HG03108 (cell line): Measurements from ENCODE around the gene ATF6.

Source experiments
- ATAC-seq: cut with Tn5 transposase; IDR thresholded peaks from one replicate; pipeline ENCODE4 v1.9.1; 2021; ENCODE audit warnings: moderate library complexity; ENCODE audit not compliant: unreplicated experiment

ATF6 gene

DNA sequence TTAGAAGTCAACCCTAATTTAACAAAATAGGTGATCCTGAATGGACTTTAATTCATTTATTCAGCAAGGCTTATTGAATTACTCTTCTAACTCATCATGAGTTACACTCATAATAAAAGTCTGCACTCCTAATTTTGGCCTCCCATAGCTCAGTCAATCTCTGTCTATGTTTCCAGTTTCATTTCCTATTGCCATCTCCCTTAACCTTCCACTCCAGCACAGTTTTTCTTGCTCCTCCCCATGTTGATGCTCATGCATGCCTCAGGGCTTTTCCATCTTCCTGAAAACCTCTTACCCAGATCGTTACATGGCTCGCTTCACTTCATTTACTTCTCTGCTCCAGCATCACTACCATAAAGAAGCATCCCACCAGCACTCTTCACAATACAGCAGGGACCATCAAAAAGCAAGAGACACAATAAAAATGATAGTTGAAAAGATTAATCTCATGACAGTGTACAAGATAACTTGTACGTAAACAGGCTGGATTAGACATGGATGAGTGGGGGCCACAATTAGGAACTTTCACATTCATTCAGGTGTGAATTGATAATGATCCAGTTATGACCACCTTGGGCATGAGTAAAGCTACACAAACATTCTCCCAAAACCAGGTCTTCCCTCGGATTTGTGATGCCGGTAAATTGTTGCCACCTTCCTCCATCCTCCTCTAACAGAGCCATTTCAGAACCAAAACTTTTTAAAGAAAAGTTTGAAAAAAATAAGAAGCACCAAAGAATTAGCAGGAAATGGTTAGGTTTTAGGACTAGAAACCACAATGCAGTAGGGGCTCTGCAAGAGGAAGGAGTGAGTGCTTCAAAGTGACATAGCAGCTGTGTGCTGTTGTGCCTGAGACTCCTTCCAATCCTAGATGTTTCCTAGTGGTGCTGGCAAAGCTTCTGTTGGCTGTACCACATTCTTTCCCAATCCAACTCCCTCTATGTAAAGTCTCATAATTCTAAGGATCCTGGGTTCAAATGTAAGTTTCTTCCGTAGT lies 167.8 kb downstream of the ATF6 start:
- ATAC-seq, result peak; percentile 67

DNA sequence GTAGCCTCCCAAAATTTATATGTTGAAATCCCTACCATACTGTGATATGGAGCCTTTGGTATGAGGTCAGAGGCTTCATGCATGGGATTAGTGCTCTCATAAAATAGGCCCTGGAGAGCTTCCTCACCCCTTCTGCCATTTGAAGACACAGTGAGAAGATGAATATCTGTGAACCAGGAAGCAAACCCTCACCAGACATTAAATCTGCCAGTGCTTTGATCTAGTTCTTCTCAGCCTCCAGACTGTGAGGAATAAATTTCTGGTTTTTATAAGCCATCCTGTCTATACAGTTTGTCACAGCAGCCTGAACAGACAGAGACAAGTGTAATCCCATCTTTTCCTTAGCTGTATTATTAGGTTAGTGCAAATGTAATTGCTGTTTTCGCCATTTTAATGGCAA lies 169.1 kb downstream of the ATF6 start:
- no peak for ATAC-seq

DNA sequence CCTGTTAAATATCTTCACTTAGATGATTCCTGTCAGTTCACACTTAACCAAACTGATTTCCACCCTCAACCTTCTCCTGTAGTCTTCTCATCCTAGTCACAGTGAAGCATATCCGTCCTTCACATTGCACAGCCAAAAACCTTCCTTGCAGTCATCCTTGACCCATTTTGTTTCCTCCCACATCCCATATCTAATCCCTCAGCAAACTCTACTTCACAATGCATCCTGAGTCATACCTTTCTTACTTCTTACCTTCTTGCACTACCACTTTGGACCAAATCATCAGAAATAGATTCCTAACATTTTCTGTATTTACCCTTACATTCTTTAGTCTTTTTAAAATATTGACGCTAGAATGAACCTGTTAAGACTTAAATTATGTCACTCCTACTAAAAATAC lies 170.7 kb downstream of the ATF6 start:
- no peak for ATAC-seq

DNA sequence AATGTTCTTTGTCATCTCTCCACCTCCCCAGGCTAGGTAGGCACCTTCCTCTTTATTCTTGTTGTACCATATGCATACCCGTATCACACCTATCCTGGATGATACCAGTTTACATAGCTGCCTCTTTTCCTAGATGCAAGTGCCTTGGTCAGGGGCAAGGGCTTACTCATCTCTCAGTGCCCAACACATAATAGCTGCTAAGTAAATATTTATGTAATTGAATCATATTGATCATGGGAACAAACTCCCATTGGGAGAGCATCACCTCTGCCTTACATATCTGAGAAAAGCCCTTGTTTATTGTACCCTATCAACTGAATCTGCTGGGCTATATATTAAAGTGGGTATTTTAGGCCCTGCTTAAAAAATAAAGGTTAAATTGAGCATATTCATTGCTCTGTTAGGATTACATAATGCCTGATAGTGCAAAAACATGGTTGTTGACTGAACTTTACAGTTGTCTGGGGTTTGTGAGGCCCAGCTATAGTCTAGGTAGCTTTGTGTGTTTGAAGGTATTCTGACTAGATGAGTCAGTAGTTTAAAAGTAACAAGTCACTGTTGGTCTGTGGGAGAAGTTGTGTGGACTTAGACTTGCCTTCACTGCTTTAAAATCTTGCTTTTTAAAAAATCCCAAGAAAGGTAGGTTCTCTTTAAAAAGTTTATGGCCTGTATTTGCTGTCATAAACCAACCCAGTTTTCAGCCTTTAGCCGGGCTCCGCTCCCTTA lies 174.9 kb downstream of the ATF6 start:
- no peak for ATAC-seq

DNA sequence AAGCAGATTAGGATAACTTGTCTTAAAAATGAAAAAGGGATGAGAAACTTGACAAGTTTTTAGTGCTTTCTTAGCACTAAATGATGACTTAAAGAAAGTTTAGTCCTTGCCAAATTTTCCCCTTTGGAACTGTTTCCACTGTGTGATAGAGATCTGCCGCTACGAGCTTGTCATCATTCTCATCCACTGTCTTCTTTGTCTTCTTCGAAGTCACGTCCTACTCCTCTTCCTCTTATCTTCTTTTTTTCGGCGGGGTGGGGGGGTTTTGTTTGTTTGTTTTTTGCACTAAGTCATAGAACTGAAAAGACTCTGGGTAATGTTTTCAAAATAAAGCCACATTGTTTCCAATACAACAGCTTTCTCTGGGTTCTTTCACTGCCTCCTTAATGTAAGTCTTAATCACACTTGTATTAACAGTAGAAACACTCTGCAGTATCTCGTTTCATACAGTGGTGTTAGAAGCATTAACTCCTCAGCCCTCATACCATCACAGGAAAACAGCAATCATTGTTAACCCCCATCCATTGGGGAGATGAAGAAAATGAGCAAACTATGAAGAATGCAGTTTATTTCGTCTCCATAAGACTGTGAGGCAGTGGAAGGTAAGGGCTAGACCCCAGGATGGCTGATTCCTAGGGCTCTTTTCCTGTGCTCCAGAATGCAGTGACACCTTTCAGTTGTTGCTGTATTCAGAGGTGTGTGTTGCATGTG lies 175.8 kb downstream of the ATF6 start:
- no peak for ATAC-seq

DNA sequence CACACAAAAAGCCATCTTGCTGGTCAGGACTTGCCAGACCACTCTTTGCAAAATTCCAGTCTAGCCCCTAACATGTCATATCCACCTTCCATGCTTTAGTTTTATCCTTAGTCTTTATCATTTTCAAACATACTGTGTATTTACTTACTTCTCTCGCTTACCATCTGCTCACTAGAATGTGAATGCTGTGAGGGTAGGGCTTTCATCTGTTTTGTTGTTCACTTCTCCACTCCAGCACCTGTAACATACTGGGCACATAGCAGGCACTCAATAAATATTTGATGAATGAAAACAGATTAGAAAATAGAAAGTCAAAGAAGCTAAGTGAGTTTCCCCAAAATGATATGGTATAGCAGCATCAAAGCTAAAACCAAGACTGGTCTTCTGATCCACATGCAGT lies 177.6 kb downstream of the ATF6 start:
- ATAC-seq, result no peak

DNA sequence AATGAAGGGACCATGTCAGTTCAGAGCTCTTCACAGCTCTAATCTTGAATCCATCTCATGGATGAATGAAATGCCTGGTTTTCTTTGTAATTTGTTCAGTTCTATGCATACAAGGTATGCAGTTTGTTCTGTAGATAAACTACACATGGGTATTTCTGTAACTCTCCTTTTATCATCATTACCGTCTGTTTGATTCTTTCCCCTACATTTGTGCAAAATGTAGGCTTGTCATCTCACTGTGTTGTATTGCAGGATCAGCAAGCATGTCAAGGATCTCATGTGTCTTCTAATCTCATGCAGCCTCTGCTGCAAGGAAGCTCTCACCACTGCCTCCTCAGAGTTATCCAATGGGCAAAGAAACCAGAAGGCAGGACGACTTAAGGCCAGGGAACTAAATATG lies 178.3 kb downstream of the ATF6 start:
- ATAC-seq, result no peak

DNA sequence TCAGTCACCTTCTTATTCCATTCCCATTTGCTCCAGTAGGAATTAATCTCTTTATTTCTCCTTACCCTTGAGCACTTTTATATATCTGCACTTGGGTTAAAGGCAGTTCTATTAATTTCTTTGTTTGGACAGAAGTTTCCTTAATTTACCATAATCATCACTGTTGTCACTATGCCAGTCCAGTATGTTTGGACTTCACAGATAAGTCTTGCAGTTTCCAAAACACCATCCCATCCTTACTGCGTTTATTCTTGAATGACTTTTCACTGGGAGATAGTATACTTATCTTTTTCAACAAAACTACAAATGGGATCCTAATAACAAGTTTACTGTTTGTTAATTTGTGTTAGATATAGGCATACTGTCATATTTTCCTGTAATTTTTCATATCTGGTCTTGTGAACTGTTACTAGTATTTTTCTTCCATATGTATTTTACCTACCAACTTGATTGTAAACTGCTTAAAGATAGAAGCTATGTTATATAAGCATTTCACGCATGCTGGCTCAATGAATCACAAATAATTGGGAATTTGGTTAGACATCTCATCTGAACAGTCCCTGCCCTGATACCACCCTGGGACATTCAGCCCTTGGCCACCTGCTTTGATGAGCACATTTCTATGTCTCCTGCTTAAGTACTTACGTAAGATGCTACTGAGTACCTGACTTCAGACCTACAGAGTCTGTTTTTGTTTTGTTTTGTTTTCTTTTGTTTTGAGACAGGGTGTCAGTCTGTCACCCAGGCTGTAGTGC lies 179.4 kb downstream of the ATF6 start:
- no peak for ATAC-seq

DNA sequence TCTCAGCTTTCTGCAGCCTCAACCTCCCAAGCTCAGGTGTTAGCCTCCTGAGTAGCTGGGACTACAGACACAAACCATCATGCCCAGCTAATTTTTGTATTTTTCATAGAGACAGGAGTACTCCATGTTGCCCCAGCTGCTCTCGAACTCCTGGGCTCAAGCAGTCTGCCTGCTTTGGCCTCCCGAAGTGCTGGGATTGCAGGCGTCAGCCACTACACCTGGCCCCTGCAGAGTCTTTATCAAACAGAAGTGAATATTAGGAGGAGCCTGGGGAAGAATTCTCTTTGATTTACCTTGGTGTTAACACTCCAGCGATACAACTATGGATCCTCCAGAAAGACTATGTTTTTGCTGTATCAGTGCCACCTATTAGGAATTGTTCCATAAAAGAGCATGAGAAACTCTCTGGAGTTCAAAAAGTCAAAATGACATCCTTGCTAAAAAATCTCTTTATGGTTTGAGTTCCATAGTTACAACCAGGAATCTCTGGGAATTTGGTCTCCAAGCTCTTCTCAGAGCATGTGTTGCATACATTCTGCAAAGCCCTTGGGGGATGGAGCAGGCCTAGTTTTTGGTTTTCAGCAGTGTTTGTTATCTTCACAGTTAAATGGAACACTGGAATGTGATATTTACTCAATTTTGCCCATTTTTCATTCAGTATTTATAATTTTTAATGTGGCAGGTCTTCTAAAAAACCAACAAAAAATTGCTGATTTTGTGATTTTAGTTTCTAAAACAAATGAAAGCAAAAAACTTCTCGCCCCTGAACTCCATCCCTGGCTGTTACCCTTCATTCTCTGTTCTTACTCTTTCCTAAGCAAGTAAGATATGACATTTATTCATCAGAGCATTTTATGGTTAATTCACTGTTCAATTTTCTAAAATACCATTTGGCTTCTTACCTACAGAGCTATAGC lies 180.2 kb downstream of the ATF6 start:
- ATAC-seq, result no peak

DNA sequence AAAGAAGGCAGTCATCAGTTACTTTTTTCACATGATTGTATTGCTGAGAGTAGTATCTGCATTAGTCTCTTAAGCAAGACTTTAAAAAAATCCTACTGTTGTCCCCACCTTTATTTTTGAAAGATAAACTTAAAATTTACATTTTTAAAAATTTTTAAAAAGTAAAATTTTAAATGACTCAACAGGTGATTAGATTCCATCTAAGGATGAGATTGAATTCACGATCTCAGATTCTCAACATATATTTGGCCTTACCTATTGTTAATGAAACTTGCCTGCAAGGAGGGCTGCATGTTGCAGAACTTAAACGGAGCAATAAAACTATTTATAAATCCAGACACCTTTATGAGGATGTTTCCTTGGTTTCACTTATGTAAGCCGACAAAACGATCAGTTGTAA lies 182.3 kb downstream of the ATF6 start:
- no peak for ATAC-seq

DNA sequence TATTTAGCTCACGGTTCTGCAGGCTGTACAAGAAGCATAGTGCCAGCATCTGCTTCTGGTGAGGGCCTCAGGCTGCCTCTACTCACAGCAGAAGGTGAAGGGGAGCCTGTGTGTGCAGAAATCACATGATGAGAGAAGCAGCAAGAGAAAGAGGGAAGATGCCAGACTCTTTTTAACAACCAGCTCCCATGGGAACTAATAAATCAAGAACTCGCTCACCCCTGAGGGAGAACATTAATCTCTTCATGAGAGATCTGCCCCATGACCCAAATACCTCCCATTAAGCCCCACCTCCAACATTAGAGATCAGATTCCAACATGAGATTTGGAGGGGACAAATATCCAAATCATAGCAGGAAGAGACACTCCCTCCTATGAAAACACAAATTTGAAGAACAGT lies 183.4 kb downstream of the ATF6 start:
- ATAC-seq, result no peak

DNA sequence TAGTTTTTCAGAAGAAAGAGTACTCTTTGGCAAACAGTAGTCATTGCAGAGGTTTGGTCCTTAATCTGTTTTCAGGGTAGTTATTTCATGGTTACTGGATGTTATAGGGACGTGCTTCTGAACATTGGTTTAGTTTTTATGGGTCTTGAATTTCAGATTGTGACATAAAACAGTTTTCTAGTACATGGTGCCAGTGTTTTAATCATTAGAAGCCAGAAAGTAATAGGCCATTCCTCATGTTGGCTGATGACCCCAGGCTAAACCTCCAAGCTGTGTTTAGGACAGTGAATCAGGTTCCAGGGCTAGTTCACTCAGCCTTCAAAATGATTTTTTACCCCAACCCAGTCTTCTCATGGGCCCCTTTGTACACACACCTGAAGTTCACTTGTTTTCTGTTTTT lies 184.3 kb downstream of the ATF6 start:
- no peak for ATAC-seq

DNA sequence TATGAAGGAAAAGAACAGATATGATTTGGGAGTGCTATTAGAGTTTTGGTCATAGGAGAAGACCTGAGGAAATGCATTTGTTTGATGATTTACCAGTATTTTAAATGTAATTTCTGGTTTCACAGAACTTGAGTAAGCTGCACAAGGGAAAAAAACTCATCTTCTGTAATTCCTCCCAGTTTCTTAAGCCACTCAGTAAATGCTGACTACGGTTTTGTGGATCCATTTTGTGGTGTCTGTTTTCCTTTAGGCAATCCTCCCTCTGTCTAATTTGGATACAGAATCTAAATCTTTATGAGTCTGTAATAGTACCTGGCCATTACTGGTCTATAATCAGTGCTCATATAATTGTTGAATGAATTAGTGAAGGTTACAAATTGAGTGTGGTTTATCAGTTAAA lies 185.5 kb downstream of the ATF6 start:
- no peak for ATAC-seq

DNA sequence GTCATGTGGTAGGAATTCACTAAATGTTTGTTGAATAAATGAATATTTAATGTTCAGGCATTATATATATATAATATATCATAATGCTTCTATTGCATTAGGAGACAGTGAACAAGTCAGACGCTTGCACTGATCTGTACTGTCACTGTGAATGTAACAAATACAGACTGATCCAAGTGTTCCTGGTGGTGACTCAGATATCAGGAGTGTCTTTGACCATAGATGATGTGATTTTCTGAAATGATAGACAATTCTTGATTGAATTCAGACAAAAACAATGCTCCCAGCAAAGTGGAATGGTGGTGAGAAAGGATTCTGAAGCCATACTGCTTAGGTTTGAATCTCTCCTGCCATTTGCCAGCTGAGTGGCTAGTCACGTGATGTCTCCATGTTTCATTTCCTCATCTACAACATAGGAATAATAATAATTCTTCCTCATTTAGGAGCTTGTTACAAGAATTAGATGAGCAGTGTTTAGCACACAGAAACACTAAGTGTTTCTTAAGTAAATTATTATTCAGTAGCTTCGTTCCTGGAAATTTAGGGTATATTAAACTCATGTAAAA lies 186.6 kb downstream of the ATF6 start:
- ATAC-seq, result no peak

DNA sequence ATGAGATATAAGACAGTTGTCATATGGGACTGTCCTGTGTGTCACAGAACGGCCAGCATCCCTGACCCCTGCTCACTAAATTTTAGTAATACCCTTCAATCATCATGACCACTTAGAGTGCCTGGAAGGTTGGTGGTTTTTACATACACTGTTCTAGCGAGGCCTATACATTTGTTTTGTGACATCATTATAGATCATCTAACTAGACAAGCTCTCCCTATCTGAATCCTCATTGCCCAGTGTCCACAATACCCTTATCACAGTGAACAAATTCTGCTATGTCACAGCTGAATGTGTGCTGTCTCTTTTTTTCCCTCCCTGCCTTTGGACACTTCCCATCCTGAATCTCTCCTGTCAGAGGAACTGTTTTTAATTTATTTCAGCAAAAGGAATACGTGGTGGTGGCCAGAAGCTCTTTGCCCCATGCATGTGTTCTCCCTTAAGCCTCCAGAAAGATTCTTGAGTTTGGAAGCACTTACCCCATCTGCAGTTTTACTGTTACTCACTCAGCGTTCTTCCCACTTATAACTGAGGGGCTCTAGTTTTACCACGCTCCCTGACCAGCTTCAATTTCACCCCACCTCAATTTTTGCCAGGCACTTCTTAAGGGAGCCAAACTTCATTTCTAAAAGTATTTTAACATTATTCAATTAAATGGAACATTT lies 187.3 kb downstream of the ATF6 start:
- no peak for ATAC-seq

DNA sequence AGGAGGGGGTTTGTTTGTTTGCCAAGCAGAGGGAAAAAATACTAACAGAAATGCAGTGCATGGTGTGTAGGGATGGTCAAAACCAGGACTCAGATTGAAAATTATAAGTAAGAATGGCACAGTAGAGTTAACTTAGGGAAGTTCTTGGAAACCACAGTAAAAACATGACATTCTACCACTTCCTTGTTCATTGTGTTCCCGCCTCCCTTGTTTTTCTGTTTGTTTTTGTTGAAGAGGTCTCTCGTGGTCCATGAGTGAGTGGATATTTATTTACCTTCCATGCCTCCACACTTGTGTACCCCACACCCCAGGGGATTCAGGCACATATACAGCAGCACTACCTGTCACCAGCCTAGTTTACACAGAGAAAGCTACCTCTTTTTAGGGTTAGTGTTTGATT lies 187.9 kb downstream of the ATF6 start:
- ATAC-seq, result no peak

DNA sequence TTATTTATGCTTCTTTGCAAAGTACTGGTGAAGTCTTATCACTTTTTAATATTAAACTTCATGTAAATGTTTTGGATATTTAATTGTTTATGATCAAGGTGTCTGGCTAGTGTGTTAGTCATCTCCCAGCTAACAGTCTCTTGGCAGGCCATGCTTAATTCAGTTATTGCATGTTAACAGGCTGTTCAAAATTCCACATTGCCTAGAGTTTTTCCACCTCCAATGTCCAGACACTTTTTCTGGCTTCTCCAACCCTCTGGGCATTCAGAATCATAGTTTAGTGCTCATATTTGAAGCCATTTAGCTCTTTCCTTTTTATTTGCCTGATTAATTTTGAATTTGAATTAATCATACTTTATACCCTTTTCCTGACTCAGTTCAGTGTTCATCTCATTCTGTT lies 188.3 kb downstream of the ATF6 start:
- ATAC-seq, result no peak

DNA sequence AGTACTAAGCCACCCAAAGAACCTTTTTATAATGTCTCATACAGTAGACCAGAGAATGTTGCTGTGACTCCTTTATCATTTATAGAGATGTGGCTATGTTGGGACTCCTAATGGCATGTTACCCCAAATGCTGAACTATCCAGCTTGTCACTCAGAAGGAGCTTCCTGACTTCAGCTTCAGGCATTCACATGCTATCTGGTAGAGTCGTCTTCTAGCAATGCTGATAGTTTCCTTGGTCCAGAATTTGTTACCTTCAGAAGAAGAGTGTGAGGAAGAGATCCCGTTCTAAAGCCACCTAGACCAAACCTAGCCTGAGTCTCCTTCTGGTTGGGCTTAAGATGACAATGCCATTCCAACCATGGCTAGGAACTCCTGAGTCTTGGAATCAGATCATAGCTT lies 189.5 kb downstream of the ATF6 start:
- no peak for ATAC-seq

DNA sequence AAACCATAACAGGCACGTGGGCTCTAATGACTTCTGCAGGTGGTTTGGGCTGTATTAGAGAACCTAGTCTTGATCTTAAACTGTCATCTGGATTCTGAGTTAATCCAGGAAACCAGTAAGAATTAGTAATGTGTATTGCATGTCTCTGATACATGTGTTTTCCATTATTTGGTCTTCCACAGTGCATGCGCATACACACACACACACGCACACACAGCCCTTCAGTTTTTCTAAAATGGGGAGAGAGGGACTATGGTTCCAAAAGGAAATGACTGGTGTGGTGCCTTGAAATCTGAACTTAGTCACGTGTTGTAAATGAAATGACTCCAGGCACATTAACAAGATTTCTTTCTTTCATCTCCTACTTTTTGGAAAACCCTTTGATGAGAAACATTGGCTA lies 190.0 kb downstream of the ATF6 start:
- ATAC-seq, result no peak
